Upper lobe of left lung (tissue), 6 donors: ENCODE data around the gene PRICKLE2. TPM values are rescaled to one million over a fixed set of nuclear protein-coding genes. Genes with fewer than 3 reads are reported as not detected.

Source experiments
- ATAC-seq, 2 donors: fragments of 200-7000 bp; cut with Tn5 transposase; one replicate each; pipeline ENCODE4 v1.9.1; 2022; ENCODE audit warnings: mild to moderate bottlenecking in 2 of 2, moderate library complexity in 2 of 2; ENCODE audit not compliant: low FRiP score in 2 of 2
- DNase-seq, 2 donors: peaks; one replicate each; pipeline ENCODE4 v3.0.0-alpha.2; 2019 to 2020
- H3K27ac ChIP-seq, 4 donors: fragments of 200-600 bp; sonication (generic); one replicate each; pipeline ENCODE4 v1.5.1; 2016 to 2019
- H3K27me3 ChIP-seq, 4 donors: fragments of 200-600 bp; sonication (generic); one replicate each; pipeline ENCODE4 v1.5.1; 2017 to 2019
- H3K36me3 ChIP-seq, 4 donors: fragments of 200-600 bp; sonication (generic); one replicate each; pipeline ENCODE4 v1.5.1; 2016 to 2019
- H3K4me1 ChIP-seq, 4 donors: fragments of 200-600 bp; sonication (generic); one replicate each; pipeline ENCODE4 v1.5.1; 2018 to 2019
- H3K4me3 ChIP-seq, 4 donors: fragments of 200-600 bp; sonication (generic); one replicate each; pipeline ENCODE4 v1.5.1; 2017 to 2019; ENCODE audit warnings: mild to moderate bottlenecking in 2 of 4, moderate library complexity in 1 of 4
- H3K9me3 ChIP-seq, 4 donors: fragments of 200-600 bp; sonication (generic); one replicate each; pipeline ENCODE4 v1.5.1; 2018 to 2019
- CTCF ChIP-seq, 6 experiments: fragments of 450-650 bp in 4 of 6; fragments of 200-600 bp in 2 of 6; sonication (generic) in 2 of 6; IDR thresholded peaks; one replicate each; pipeline ENCODE4 v1.5.1; 2016 to 2019; ENCODE audit warnings: antibody characterized with exemption in 6 of 6
- EP300 ChIP-seq, 4 donors: sonication (generic); formaldehyde crosslinking; IDR thresholded peaks; one replicate each; pipeline ENCODE4 v1.5.1; 2017; ENCODE audit warnings: antibody characterized with exemption in 4 of 4, control low read depth in 2 of 4
- POLR2A ChIP-seq, 4 donors: fragments of 450-650 bp; IDR thresholded peaks; one replicate each; pipeline ENCODE4 v1.5.1; 2016 to 2017; ENCODE audit warnings: antibody characterized with exemption in 4 of 4, mild to moderate bottlenecking in 2 of 4
- POLR2AphosphoS5 ChIP-seq, 2 donors: sonication (generic); formaldehyde crosslinking; IDR thresholded peaks; one replicate each; pipeline ENCODE4 v1.5.1; 2017; ENCODE audit warnings: antibody characterized with exemption in 2 of 2
- WGBS, 2 donors: methylation state at CpG; one replicate each; pipeline ENCODE4 v1.1.5; 2017 to 2018; 5-methylcytosine and 5-hydroxymethylcytosine counted together
- total RNA-seq, 6 donors: library from RNA; depleted of rRNA in 4 of 6; stranded (reverse); fragments of >200 nt in 4 of 6; gene quantifications; one replicate each; pipeline versions ENCODE4 v1.1.0 to v1.2.1, GENCODE V29; 2016 to 2021
- donor health status: DM: no; HTN: no; CAD: no; lungs with moderate emphysema.
- donor health status: DM: no; HTN: yes; CAD: no; lungs with severe emphysema.

The PRICKLE2 gene
- total RNA-seq, 6 donors from 2014 or later: 28.3 to 68.9 (median 36.3) TPM

- ATAC-seq (no peak), DNase-seq (no peak)
- no peaks in the 10 kb centered on the region for H3K36me3 ChIP-seq
- H3K9me3 ChIP-seq: no peaks in the 10 kb centered on the region
- no peak for TF ChIP-seq POLR2AphosphoS5 (IDR thresholded peaks at IDR 0.05)
- no peak for TF ChIP-seq POLR2A (IDR thresholded peaks at IDR 0.05)
- no peak for TF ChIP-seq CTCF (IDR thresholded peaks at IDR 0.05)
- TF ChIP-seq EP300 (IDR thresholded peaks at IDR 0.05): no peak
- no peak overlapping the region for H3K4me3 ChIP-seq
- WGBS, 2 donors: 91 to 94% methylated on average over 3 of the region's 3 CpGs
- H3K27ac ChIP-seq: no peak overlapping the region
- H3K4me1 ChIP-seq: peaks cover 0 to 3% (median 0%) of the 10 kb centered on the region in 4 donors
- H3K27me3 ChIP-seq: no peaks in the 10 kb centered on the region
These were observed 165.6 kb downstream of the PRICKLE2 start for GRCh38 chr3:64059484-64060175.

- no peaks in the 10 kb centered on the region for H3K36me3 ChIP-seq
- no peaks in the 10 kb centered on the region for H3K9me3 ChIP-seq
- DNase-seq: no peak
- WGBS, 2 donors: 44 to 46% methylated on average over 4 of the region's 4 CpGs
- peaks cover 0 to 7% (median 2%) of the 10 kb centered on the region in 4 donors for H3K4me1 ChIP-seq
- no peak for ATAC-seq
- no peaks in the 10 kb centered on the region for H3K27me3 ChIP-seq
- no peak overlapping the region for H3K27ac ChIP-seq
- TF ChIP-seq POLR2AphosphoS5 (IDR thresholded peaks at IDR 0.05) (no peak), CTCF (IDR thresholded peaks at IDR 0.05) (no peak), POLR2A (IDR thresholded peaks at IDR 0.05) (no peak), EP300 (IDR thresholded peaks at IDR 0.05) (no peak)
- no peak overlapping the region for H3K4me3 ChIP-seq
These were observed 166.7 kb downstream of the PRICKLE2 start for GRCh38 chr3:64058566-64058965.

GRCh38 chr3:64057231-64057630 lies 168.0 kb downstream of the PRICKLE2 start:
- ATAC-seq: no peak
- H3K27me3 ChIP-seq: no peaks in the 10 kb centered on the region
- no peak overlapping the region for H3K27ac ChIP-seq
- H3K36me3 ChIP-seq: no peaks in the 10 kb centered on the region
- H3K4me3 ChIP-seq: no peak overlapping the region
- H3K9me3 ChIP-seq: no peaks in the 10 kb centered on the region
- WGBS, 2 donors: 92 to 97% methylated on average over 4 of the region's 4 CpGs
- H3K4me1 ChIP-seq: peaks cover 0 to 8% (median 0%) of the 10 kb centered on the region in 4 donors
- TF ChIP-seq EP300 (IDR thresholded peaks at IDR 0.05): no peak
- TF ChIP-seq POLR2AphosphoS5 (IDR thresholded peaks at IDR 0.05): no peak
- no peak for TF ChIP-seq CTCF (IDR thresholded peaks at IDR 0.05)
- no peak for DNase-seq

GRCh38 chr3:64056606-64057180 lies 168.6 kb downstream of the PRICKLE2 start:
- Histone ChIP-seq H3K9me3 (no peaks in the 10 kb centered on the region), H3K4me1 (peaks cover 0 to 8% (median 0%) of the 10 kb centered on the region in 4 donors), H3K27ac (no peak overlapping the region), H3K27me3 (no peaks in the 10 kb centered on the region), H3K36me3 (no peaks in the 10 kb centered on the region), H3K4me3 (no peak overlapping the region)
- ATAC-seq: no peak
- no peak for DNase-seq
- TF ChIP-seq CTCF (IDR thresholded peaks at IDR 0.05) (no peak), EP300 (IDR thresholded peaks at IDR 0.05) (no peak), POLR2A (IDR thresholded peaks at IDR 0.05) (no peak), POLR2AphosphoS5 (IDR thresholded peaks at IDR 0.05) (no peak)
- 73 to 78% methylated on average over 3 of the region's 3 CpGs for WGBS, 2 donors

- Histone ChIP-seq H3K27ac (no peak overlapping the region), H3K27me3 (no peaks in the 10 kb centered on the region), H3K4me1 (peaks cover 0 to 8% (median 0%) of the 10 kb centered on the region in 4 donors), H3K36me3 (no peaks in the 10 kb centered on the region), H3K9me3 (no peaks in the 10 kb centered on the region), H3K4me3 (no peak overlapping the region)
- 62 to 64% methylated on average over 2 of the region's 2 CpGs for WGBS, 2 donors
- no peak for ATAC-seq
- no peak for DNase-seq
- TF ChIP-seq CTCF (IDR thresholded peaks at IDR 0.05): no peak
- no peak for TF ChIP-seq POLR2A (IDR thresholded peaks at IDR 0.05)
- TF ChIP-seq POLR2AphosphoS5 (IDR thresholded peaks at IDR 0.05): no peak
- no peak for TF ChIP-seq EP300 (IDR thresholded peaks at IDR 0.05)
These were observed 170.2 kb downstream of the PRICKLE2 start for GRCh38 chr3:64055076-64055475.
